MCF 10A (cell line): Measurements from ENCODE around the gene SPSB4. TPM values are rescaled to one million over a fixed set of nuclear protein-coding genes. Genes with fewer than 3 reads are reported as not detected.

Experiments
- BruUV-seq: library from RNA; stranded (reverse); fragments of 400-500 nt; replicated peaks from 2 replicates; lab custom pipeline; 2021; lab: Mats Ljungman, UMichigan
- CTCF ChIA-PET: fragments of 300-600 bp; sonication (Branson Sonifier 250); formaldehyde crosslinking; extraction: SDS; loops from one replicate; lab custom pipeline; 2021; ENCODE audit warnings: antibody characterized with exemption, inconsistent platforms; lab: Yijun Ruan, JAX
- POLR2A ChIA-PET: fragments of 300-600, 350-650 bp; sonication (Branson Sonifier 250); formaldehyde crosslinking; extraction: SDS; loops from one replicate; lab custom pipeline; 2020; ENCODE audit warnings: antibody characterized with exemption, inconsistent platforms; lab: Yijun Ruan, JAX
- DNase-seq: peaks from one replicate; pipeline ENCODE4 v3.0.0-alpha.2; 2018; ENCODE audit not compliant: unreplicated experiment
- H3K27ac Mint-ChIP-seq: one replicate; pipeline ENCODE4 v1.8.0; 2022; ENCODE audit warnings: mild to moderate bottlenecking, low read depth, mixed read lengths; ENCODE audit not compliant: unreplicated experiment
- H3K27me3 Mint-ChIP-seq: one replicate; pipeline ENCODE4 v1.8.0; 2022; ENCODE audit warnings: mixed read lengths; ENCODE audit not compliant: insufficient read depth, unreplicated experiment
- H3K36me3 Mint-ChIP-seq: one replicate; pipeline ENCODE4 v1.8.0; 2022; ENCODE audit warnings: mild to moderate bottlenecking, moderate library complexity, mixed read lengths; ENCODE audit not compliant: insufficient read depth, unreplicated experiment
- H3K4me1 Mint-ChIP-seq: one replicate; pipeline ENCODE4 v1.8.0; 2022; ENCODE audit warnings: mixed read lengths; ENCODE audit not compliant: insufficient read depth, unreplicated experiment
- H3K4me3 Mint-ChIP-seq: one replicate; pipeline ENCODE4 v1.8.0; 2022; ENCODE audit warnings: mild to moderate bottlenecking, moderate library complexity, mixed read lengths; ENCODE audit not compliant: unreplicated experiment
- H3K9me3 Mint-ChIP-seq: one replicate; pipeline ENCODE4 v1.8.0; 2022; ENCODE audit warnings: mixed read lengths; ENCODE audit not compliant: unreplicated experiment
- CTCF ChIP-seq: fragments of 200-600 bp; IDR thresholded peaks from one replicate; pipeline ENCODE4 v1.8.0; 2022; ENCODE audit warnings: antibody characterized with exemption, mild to moderate bottlenecking; ENCODE audit not compliant: unreplicated experiment
- intact Hi-C: fragments of 100-400 bp; cut with micrococcal nuclease; formaldehyde crosslinking; loops from 2 replicates; pipeline ENCODE4 v1.14.1; 2022
- total RNA-seq: library from RNA; stranded (reverse); gene quantifications from 2 replicates; pipeline ENCODE4 v1.2.3, GENCODE V29; 2022

Gene SPSB4
- total RNA-seq, 1 experiment from 2014 or later: not detected

GRCh38 chr3:141057946-141058800 is 7.0 kb downstream of the SPSB4 start:
- intact Hi-C loops: no loop called here
- H3K4me1 Mint-ChIP-seq: no peaks in the 10 kb centered on the region
- H3K27ac Mint-ChIP-seq: no peak overlapping the region
- no peak for TF ChIP-seq CTCF
- no peaks in the 10 kb centered on the region for H3K36me3 Mint-ChIP-seq
- H3K9me3 Mint-ChIP-seq: no peaks in the 10 kb centered on the region
- H3K27me3 Mint-ChIP-seq: peaks cover 49% of the 10 kb centered on the region
- BruUV-seq: no TSS peak
- CTCF ChIA-PET: interaction anchor here (1.2 to 1.4 kb wide), 2 partner anchors 134 to 189 kb away, joined by 3 to 4 read pairs; no protein-coding TSS in a partner anchor
- no peak overlapping the region for H3K4me3 Mint-ChIP-seq
- DNase-seq: no peak
- POLR2A ChIA-PET: interaction anchor here (0.6 kb wide), 1 partner anchor 126 kb away, joined by 3 read pairs; no protein-coding TSS in a partner anchor

DNA sequence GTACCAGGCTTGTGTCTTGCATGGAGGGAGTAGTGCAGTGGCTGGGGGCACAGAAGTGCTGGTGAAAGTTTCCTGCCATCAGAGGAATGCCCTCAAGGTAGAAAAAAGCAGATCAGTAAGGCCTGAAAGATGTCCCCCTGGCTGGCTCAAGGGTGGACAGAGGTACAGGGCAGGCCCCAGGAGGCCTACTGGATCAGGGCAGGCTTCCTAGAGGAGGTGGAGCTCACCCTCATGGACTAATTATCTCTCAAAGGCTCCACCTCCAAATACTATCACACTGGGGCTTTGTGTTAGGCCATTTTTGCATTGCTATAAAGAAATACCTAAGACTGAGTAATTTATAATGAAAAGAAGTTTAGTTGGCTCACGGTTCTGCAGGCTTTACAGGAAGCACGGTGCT is 7.8 kb downstream of the SPSB4 start:
- Mint-ChIP-seq H3K27me3 (peaks cover 49% of the 10 kb centered on the region), H3K4me3 (no peak overlapping the region), H3K4me1 (no peaks in the 10 kb centered on the region)

DNA sequence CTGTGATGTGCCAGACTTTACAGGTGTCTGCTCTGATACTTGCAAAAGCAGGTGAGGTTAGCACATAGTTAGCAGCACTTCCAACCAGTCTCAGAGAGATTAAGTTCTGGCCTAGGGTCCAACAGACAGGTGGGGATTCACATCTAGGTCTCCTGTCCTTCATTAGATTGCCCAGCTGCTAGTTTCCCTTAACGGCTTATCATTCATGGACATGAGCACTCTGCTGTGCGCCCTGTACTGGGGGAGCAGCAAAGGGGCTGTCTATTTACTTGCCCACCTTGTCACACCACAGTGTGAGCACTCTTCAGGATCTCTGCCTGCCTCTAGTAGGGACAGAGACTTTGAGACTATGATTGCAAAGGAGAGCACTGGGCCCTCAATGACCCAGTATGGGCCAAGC is 8.7 kb downstream of the SPSB4 start:
- Mint-ChIP-seq H3K36me3 (no peaks in the 10 kb centered on the region), H3K9me3 (no peaks in the 10 kb centered on the region), H3K27ac (no peak overlapping the region), H3K4me3 (no peak overlapping the region), H3K4me1 (no peaks in the 10 kb centered on the region), H3K27me3 (peaks cover 49% of the 10 kb centered on the region)
- BruUV-seq: no TSS peak
- TF ChIP-seq CTCF: no peak
- ChIA-PET CTCF (no interaction called here), POLR2A (no interaction called here)
- intact Hi-C loops: no loop called here
- DNase-seq: no peak

More for the DNA sequence above, 7.8 kb downstream of the SPSB4 start:
- POLR2A ChIA-PET: interaction anchor here (0.6 kb wide), 1 partner anchor 125 kb away, joined by 3 read pairs; no protein-coding TSS in a partner anchor
- CTCF ChIA-PET: no interaction called here
- TF ChIP-seq CTCF: no peak
- Mint-ChIP-seq H3K27ac (no peak overlapping the region), H3K9me3 (no peaks in the 10 kb centered on the region), H3K36me3 (no peaks in the 10 kb centered on the region)
- intact Hi-C loops: no loop called here
- no TSS peak for BruUV-seq
- DNase-seq: no peak

- Mint-ChIP-seq H3K27me3 (peaks cover 49% of the 10 kb centered on the region), H3K27ac (no peak overlapping the region), H3K36me3 (no peaks in the 10 kb centered on the region), H3K4me1 (no peaks in the 10 kb centered on the region), H3K9me3 (no peaks in the 10 kb centered on the region), H3K4me3 (no peak overlapping the region)
- BruUV-seq: no TSS peak
- no peak for TF ChIP-seq CTCF
- ChIA-PET POLR2A (no interaction called here), CTCF (interaction anchor here (1.6 kb wide), 1 partner anchor 61 kb away, joined by 5 read pairs; no protein-coding TSS in a partner anchor)
- no peak for DNase-seq
- intact Hi-C loops: no loop called here
Measured at GRCh38 chr3:141060327-141060726, 9.2 kb downstream of the SPSB4 start.
